ENCODE data around the gene ARID3C. TPM values are rescaled to one million over a fixed set of nuclear protein-coding genes. Genes with fewer than 3 reads are reported as not detected.

The ARID3C gene
- not detected in 2 replicates for total RNA-seq

GRCh38 chr9:34628656-34629490 is at the start of gene ARID3C:
TSS of gene ARID3C (minus strand) at chr9:34629066. CDS start at chr9:34628014, 1,052 bp downstream.

GRCh38 chr9:34662526-34663302 is 33.8 kb upstream of the ARID3C start, which contains the start of gene CCL27:
TSS of gene CCL27 (minus strand) at chr9:34662657. CDS start at chr9:34662633, 24 bp downstream.

GRCh38 chr9:34651876-34652601 is 23.2 kb upstream of the ARID3C start, which contains the start of gene IL11RA:
TSS of gene IL11RA (plus strand) at chr9:34652185. CDS start at chr9:34655218, 3,033 bp downstream.

GRCh38 chr9:34646211-34647083 is 17.6 kb upstream of the ARID3C start, which contains the start of gene GALT:
TSS of gene GALT (plus strand) at chr9:34646675. CDS start at chr9:34646705, 30 bp downstream.

GRCh38 chr9:34637356-34638137 is 8.7 kb upstream of the ARID3C start, which contains the start of gene SIGMAR1:
TSS of gene SIGMAR1 (minus strand) at chr9:34637787. CDS start at chr9:34637697, 90 bp downstream.

GRCh38 chr9:34620061-34620994 is 8.5 kb downstream of the ARID3C start, which contains the start of gene DCTN3:
TSS of gene DCTN3 (minus strand) at chr9:34620495. CDS start at chr9:34620464, 31 bp downstream.

GRCh38 chr9:34611811-34612787 is 16.8 kb downstream of the ARID3C start, which contains the start of gene RPP25L:
TSS of gene RPP25L (minus strand) at chr9:34612097. CDS start at chr9:34611296, 801 bp downstream.

GRCh38 chr9:34589636-34590380 is 39.1 kb downstream of the ARID3C start, which contains the start of gene CNTFR:
TSS of gene CNTFR (minus strand) at chr9:34589724. CDS start at chr9:34568981, 20,743 bp downstream.

Small RNAs within 50 kb of the gene (small RNA-seq; reads per million reads assigned to genes)
- gene CCL27, result not detected

Other genes with a start within 250 kb of the ARID3C start
- gene FAM219A, start 170.5 kb downstream of the ARID3C start, total RNA-seq, result 7.9 and 14.2 TPM in 2 replicates
- gene DNAI1, start 170.3 kb downstream of the ARID3C start, total RNA-seq, result 1.2 TPM in 1 of 2 replicates, not detected in the other
- gene ENHO, start 106.1 kb downstream of the ARID3C start, total RNA-seq, result not detected in 2 replicates
- not detected in 2 replicates for gene CNTFR, start 39.3 kb downstream of the ARID3C start, total RNA-seq
- 16.1 and 32.2 TPM in 2 replicates for gene RPP25L, start 17.0 kb downstream of the ARID3C start, total RNA-seq
- 102 and 104 TPM in 2 replicates for gene DCTN3, start 8.6 kb downstream of the ARID3C start, total RNA-seq
- 46.3 and 71.0 TPM in 2 replicates for gene SIGMAR1, start 8.7 kb upstream of the ARID3C start, total RNA-seq
- gene GALT, start 17.6 kb upstream of the ARID3C start, total RNA-seq, result 70.6 and 84.8 TPM in 2 replicates
- 22.6 and 37.7 TPM in 2 replicates for gene IL11RA, start 23.1 kb upstream of the ARID3C start, total RNA-seq
- not detected in 2 replicates for gene CCL27, start 33.6 kb upstream of the ARID3C start, total RNA-seq
- not detected in 2 replicates for gene CCL19, start 62.2 kb upstream of the ARID3C start, total RNA-seq
- not detected in 2 replicates for gene CCL21, start 81.1 kb upstream of the ARID3C start, total RNA-seq

Measured in placental epithelial cell (primary cell).